ENCODE data around the gene HACE1. TPM values are rescaled to one million over a fixed set of nuclear protein-coding genes. Genes with fewer than 3 reads are reported as not detected.

Gene HACE1
- total and polyA plus RNA-seq, 2 donors = 11.4 to 39.8 TPM

- no peaks in the 10 kb centered on the region for H3K4me1 ChIP-seq (ENCODE audit: insufficient read depth)
- no peak overlapping the region for H3K27ac ChIP-seq (ENCODE audit: low read depth)
- H3K4me3 ChIP-seq (ENCODE audit: low read depth, low read length) = no peak overlapping the region
- DNase-seq (ENCODE audit: extremely low spot score) = no peak
- no peaks in the 10 kb centered on the region for H3K36me3 ChIP-seq (ENCODE audit: insufficient read depth)
- 76% methylated on average over 4 of the region's 4 CpGs for WGBS
These were observed 175.9 kb downstream of the HACE1 start for GRCh38 chr6:104683809-104684208.

DNA sequence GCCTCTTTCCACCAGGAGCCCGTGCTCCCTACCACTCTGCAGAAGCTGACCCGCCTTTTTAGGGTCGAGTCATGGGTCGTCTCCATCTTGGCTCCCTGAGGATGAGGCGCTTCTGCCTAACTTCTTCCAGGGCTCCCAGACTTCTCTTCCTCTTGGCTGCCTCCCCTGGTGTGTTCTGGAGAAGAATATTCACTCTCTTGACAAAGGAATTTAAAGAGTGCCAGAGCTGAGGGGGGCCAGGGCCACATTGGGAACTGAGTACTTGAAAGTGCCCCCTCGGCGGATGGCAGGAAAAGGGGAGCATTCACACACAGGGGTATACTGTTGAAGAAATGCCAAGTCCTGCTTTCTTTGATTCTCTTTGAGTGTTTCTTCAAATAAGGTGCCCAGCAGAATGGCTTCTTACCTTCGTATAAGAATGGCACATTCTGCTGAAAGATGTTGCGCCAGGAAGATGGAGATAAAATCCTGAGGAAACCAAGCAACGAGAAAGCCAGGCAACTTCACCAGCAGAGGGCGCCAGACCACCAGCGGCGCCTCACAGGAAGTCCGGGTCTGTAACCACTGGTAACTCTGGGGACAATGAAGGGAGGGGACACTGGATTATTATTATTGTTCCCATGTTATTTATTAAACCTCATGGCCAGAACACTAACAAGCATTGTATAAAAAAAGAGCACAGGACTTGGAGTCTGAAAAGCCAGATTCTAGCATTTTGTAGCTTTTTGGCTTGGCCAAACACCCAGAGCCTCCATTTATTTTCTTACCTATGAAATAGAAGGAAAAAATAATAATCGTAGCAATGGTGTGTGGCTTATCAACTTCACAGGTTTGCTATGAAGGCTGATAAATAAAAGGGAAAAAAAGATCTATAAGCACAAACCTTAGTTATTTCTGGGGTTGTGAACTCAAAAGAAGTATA lies 176.7 kb downstream of the HACE1 start:
- 64% methylated on average over 15 of the region's 15 CpGs for WGBS
- Histone ChIP-seq H3K36me3 (ENCODE audit: insufficient read depth) (no peaks in the 10 kb centered on the region), H3K4me1 (ENCODE audit: insufficient read depth) (no peaks in the 10 kb centered on the region), H3K27ac (ENCODE audit: low read depth) (no peak overlapping the region), H3K4me3 (ENCODE audit: low read depth, low read length) (no peak overlapping the region)
- no peak for DNase-seq (ENCODE audit: extremely low spot score)

DNA sequence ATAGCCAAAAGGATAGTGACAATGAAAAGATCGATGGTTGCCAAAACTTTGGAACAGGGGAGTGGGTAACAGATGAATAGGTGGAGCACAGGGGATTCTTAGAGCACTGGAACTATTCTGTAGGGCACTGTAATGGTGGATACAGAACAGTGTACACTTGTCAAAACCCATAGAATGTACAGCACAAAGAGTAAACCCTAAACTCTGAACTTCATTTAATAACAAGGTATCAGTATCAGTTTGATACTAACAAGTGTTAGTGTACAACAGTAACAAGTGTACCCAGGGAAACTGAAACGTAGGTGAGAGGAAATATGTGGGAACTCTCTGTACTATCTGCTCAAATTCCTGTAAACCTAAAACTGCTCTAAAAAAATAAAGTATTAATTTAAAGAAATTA lies 179.2 kb downstream of the HACE1 start:
- DNase-seq (ENCODE audit: extremely low spot score) = no peak
- no peak overlapping the region for H3K4me3 ChIP-seq (ENCODE audit: low read depth, low read length)
- no peaks in the 10 kb centered on the region for H3K36me3 ChIP-seq (ENCODE audit: insufficient read depth)
- 74% methylated on average over 2 of the region's 2 CpGs for WGBS
- H3K4me1 ChIP-seq (ENCODE audit: insufficient read depth) = no peaks in the 10 kb centered on the region
- H3K27ac ChIP-seq (ENCODE audit: low read depth) = no peak overlapping the region

- H3K4me3 ChIP-seq (ENCODE audit: low read depth, low read length) = no peak overlapping the region
- H3K4me1 ChIP-seq (ENCODE audit: insufficient read depth) = no peaks in the 10 kb centered on the region
- DNase-seq (ENCODE audit: extremely low spot score) = no peak
- H3K36me3 ChIP-seq (ENCODE audit: insufficient read depth) = no peaks in the 10 kb centered on the region
- WGBS = 93% methylated on average over 1 of the region's 1 CpG
- no peak overlapping the region for H3K27ac ChIP-seq (ENCODE audit: low read depth)
These were observed 179.7 kb downstream of the HACE1 start for GRCh38 chr6:104679971-104680370.

Small RNA genes lying within 50 kb of the gene (small RNA-seq; reads per million reads assigned to genes)
- not detected for gene RNU6-897P

Other genes starting within 250 kb of the HACE1 start
- gene LIN28B, start 97.2 kb upstream of the HACE1 start, total RNA-seq = 0.37 TPM
- gene LIN28B, start 97.2 kb upstream of the HACE1 start, polyA plus RNA-seq = not detected

All from urinary bladder (tissue), 4 donors.